GM12875 (cell line): ENCODE results near the gene OR1E1.
"Not testable (repeated sequence)": the region's sequence is repeated elsewhere in the genome, so short reads cannot be mapped to it uniquely, and the experiment has no call there.

Experiments used
- H3K4me3 ChIP-seq: one replicate; pipeline ENCODE4 v1.5.1; 2011; ENCODE audit warnings: low read depth, low read length, control low read depth
- TF ChIP-seq, protein P1 (sequence below): IDR thresholded peaks from 2 replicates; pipeline ENCODE4 v1.5.1; 2011; ENCODE audit warnings: low read depth, mild to moderate bottlenecking, control low read depth, inconsistent platforms, low read length, moderate library complexity, borderline replicate concordance; ENCODE audit not compliant: insufficient read depth

OR1E1 gene

DNA sequence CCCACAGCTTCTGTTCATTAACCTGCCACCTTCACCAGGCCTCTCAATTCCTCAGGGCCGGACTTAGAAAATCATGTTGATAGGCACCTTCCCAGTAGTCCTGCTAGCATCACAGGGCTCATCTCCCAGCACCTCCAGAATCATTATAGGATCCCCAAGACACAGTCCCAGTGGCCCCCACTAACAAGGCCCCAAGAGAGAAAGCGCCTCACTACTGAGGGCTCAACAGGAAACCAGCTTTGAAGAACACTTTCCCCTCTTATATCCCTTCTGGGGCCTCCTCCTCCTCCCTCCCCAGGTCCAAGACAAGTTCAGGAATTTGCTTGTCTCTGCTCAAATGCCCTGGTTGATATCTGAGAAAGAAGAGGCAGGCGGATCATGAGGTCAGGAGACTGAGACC, 12.9 kb upstream of the OR1E1 start, which contains the start of gene OR3A3:
OR3A3 (plus strand) TSS at position 301 of the 400 bp plus-strand sequence.
- no peak within 1 kb of the TSS for H3K4me3 ChIP-seq
- TF ChIP-seq, protein P1, sequence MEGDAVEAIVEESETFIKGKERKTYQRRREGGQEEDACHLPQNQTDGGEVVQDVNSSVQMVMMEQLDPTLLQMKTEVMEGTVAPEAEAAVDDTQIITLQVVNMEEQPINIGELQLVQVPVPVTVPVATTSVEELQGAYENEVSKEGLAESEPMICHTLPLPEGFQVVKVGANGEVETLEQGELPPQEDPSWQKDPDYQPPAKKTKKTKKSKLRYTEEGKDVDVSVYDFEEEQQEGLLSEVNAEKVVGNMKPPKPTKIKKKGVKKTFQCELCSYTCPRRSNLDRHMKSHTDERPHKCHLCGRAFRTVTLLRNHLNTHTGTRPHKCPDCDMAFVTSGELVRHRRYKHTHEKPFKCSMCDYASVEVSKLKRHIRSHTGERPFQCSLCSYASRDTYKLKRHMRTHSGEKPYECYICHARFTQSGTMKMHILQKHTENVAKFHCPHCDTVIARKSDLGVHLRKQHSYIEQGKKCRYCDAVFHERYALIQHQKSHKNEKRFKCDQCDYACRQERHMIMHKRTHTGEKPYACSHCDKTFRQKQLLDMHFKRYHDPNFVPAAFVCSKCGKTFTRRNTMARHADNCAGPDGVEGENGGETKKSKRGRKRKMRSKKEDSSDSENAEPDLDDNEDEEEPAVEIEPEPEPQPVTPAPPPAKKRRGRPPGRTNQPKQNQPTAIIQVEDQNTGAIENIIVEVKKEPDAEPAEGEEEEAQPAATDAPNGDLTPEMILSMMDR = no peak

DNA sequence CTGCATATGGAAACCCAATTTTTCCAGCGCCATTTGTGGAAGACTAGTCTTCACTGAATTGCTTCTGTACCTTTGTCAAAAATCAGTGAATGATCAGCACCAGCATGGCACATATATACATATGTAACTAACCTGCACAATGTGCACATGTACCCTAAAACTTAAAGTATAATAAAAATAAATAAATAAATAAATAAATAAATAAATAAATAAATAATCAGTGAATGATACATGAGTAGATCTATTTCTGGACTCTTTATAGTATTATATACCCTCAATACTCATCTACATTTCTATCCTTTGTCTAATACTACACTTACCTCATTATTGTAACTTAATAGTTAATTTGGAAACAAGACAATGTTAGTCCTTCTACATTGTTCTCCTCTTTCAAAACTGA, 5.6 kb upstream of the OR1E1 start:
- H3K4me3 ChIP-seq = not testable (repeated sequence)

DNA sequence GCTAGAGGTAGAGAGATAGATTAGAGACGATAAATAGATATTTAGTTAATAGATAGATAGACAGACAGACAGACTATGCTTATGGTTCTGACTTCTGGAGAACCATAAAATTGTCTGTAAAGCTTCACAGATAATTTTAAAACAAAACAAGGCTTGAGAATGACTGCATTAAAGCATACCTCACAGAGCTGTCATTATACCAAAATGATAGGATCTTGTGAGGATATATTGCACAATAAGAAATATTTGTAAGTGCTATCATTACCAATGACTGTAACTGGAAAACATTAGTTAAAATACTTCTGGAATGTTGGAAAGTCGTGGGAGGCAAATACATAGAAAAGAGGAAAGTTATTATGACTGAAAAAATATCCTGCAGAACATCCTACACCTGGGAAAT, 3.6 kb upstream of the OR1E1 start:
- TF ChIP-seq, protein P1 = no peak
- no peak overlapping the region for H3K4me3 ChIP-seq

DNA sequence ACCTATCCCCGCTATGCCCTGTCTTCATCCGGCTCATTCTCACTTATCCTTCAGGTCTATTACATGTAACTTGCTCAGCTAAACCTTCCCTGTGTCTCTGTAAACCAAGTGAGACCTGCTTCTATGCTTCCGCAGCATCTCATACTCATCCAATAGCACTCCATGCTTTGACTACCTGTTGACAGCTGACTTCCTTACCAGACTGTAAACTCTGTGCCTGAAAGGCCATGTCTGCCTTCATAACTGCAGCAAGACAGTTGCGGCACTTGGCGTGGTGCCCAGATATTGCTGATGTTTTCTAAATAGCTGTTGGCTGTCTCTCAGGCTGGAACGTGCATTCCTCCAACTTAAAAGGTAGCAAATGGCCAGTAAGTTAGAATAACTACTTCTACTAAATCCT, 1.8 kb upstream of the OR1E1 start:
- TF ChIP-seq, protein P1 = no peak
- H3K4me3 ChIP-seq = no peak overlapping the region

DNA sequence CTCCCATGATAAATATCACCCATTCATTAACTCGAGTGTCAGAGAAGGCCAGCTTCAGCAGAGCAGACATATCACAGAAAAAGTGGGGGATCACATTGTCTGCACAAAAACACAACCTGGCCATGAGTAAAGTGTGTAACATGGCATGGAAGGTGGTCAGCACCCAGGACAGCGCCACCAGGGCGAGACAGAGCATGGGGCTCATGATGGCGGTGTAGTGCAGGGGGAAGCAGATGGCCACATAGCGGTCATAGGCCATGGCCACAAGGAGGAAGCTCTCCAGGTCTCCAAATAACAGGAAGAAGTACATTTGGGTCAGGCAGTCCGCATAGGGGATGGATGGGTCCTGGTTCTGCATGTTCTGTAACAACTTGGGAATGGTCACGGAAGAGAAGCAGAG, 409 bp downstream of the OR1E1 start:
- not testable (repeated sequence) for H3K4me3 ChIP-seq

DNA sequence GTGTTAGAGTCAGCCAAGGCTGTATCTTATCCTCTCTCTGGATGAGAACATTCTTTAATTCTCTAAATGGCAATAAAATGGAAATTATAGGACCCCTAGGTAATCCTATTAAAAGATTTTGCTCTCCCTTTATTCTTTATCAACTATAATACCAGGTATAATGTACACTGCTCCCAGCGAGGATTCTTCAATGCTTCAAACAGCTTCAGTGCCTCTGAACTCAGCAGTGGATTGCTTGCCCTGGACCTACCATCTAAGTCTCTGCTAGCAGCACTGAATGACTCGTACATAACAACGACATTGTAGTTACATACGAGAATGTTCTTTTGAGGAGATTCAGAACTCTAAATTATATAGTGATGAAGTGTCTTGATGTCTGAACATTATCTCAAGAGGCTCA, 8.4 kb downstream of the OR1E1 start:
- no peak overlapping the region for H3K4me3 ChIP-seq
- TF ChIP-seq, protein P1 = no peak

DNA sequence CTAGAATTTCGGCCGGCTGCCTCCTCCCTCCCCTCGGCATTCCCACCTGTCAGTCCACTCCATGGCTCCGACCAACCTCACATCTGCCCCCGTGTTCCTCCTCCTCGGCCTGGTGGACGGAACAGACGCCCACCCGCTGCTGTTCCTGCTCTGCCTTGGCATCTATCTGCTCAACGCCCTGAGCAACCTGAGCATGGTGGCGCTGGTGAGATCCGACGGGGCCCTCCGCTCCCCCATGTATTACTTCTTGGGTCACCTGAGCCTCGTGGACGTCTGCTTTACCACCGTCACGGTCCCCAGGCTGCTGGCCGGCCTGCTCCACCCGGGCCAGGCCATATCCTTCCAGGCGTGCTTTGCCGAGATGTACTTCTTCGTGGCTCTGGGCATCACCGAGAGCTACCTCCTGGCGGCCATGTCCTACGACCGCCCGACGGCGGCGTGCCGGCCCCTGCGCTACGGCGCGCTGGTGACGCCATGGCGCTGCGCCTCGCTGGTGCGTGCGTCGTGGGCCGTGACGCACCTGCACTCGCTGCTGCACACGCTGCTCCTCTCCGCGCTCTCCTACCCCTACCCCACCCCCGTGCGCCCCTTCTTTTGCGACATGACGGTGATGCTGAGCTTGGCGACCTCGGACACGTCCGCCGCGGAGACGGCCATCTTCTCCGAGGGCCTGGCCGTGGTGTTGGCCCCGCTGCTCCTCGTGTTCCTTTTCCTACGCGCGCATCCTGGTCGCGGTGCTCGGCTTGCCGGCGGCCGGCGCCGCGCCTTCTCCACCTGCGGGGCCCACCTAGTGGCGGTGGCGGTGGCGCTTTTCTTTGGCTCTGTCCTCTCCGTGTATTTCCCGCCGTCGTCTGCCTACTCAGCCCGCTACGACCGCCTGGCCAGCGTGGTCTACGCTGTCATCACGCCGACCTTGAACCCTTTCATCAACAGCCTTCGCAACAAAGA, 12.1 kb downstream of the OR1E1 start, which contains the start of gene OR3A2:
OR3A2 (minus strand) TSS at position 440 of the 948 bp plus-strand sequence.
- TF ChIP-seq, protein P1 = no peak

DNA sequence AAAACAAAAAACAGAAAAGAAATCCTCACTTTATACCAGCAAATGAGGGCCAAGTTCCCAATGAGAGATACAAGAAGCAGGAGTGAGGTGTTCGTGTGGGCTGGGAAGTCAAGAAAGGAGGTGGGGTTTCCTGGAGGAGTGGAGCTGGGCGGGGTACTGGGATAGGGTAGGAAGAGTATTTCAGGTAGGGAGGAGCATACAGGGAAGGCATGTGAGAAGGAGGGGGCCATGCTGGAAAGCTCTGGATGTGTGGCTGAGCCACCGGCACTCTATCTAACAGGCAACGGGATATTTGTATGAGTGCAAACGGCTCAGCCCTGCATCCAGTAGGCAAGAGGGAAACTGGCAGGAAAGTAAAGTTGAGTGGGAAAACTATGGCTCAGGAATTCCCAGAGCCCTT, 16.3 kb downstream of the OR1E1 start:
- TF ChIP-seq, protein P1 = no peak
- H3K4me3 ChIP-seq = no peak overlapping the region

More for the DNA sequence above, 12.1 kb downstream of the OR1E1 start, which contains the start of gene OR3A2:
- no peak within 1 kb of the TSS for H3K4me3 ChIP-seq
